ENCODE measurements around the gene CACNB2. TPM values are rescaled to one million over a fixed set of nuclear protein-coding genes. Genes with fewer than 3 reads are reported as not detected.

Gene CACNB2
- total RNA-seq, 1 donor from 2014 or later, result 3.5 TPM

GRCh38 chr10:18221123-18221522 lies 80.9 kb downstream of the CACNB2 start:
- H3K79me2 ChIP-seq (ENCODE audit: low read depth), result no peaks in the 10 kb centered on the region
- H3K4me3 ChIP-seq, result no peak overlapping the region
- H3F3A ChIP-seq (ENCODE audit: low read depth), result no peaks in the 10 kb centered on the region
- no peak overlapping the region for H3K27ac ChIP-seq
- TF ChIP-seq CTCF (IDR thresholded peaks at IDR 0.05), result no peak
- no peak for TF ChIP-seq EZH2phosphoT487 (IDR thresholded peaks at IDR 0.05)
- no peak for TF ChIP-seq EZH2 (IDR thresholded peaks at IDR 0.05)
- H2AFZ ChIP-seq (replicated peaks), result no peak overlapping the region
- no peaks in the 10 kb centered on the region for H3K36me3 ChIP-seq
- H3K9ac ChIP-seq, result no peak overlapping the region
- no peaks in the 10 kb centered on the region for H4K20me1 ChIP-seq (ENCODE audit: low read depth)
- no peaks in the 10 kb centered on the region for H3K27me3 ChIP-seq
- H3K9me3 ChIP-seq (ENCODE audit: low read depth), result no peaks in the 10 kb centered on the region
- Mint-ChIP-seq H3K36me3 (no peaks in the 10 kb centered on the region), H3K9me3 (no peaks in the 10 kb centered on the region), H3K4me3 (no peak overlapping the region), H3K27me3 (ENCODE audit: insufficient read depth, low read depth) (peaks cover 7% of the 10 kb centered on the region), H3K27ac (no peak overlapping the region), H3K4me1 (peaks cover 6% of the 10 kb centered on the region)
- H3K4me2 ChIP-seq, result no peak overlapping the region
- no peak for DNase-seq (ENCODE audit: low spot score)
- H3K4me1 ChIP-seq, result peaks cover 9% of the 10 kb centered on the region

- H3K4me2 ChIP-seq, result no peak overlapping the region
- no peak overlapping the region for H3K4me3 Mint-ChIP-seq
Observed at GRCh38 chr10:18221882-18222281, 81.7 kb downstream of the CACNB2 start.

GRCh38 chr10:18222866-18223265 lies 82.6 kb downstream of the CACNB2 start:
- H4K20me1 ChIP-seq (ENCODE audit: low read depth), result no peaks in the 10 kb centered on the region
- no peak overlapping the region for H3K4me2 ChIP-seq
- H3K9me3 Mint-ChIP-seq, result no peaks in the 10 kb centered on the region
- no peak overlapping the region for H3K9ac ChIP-seq
- H3K4me1 ChIP-seq, result peaks cover 9% of the 10 kb centered on the region
- H3K79me2 ChIP-seq (ENCODE audit: low read depth), result no peaks in the 10 kb centered on the region
- H3K4me1 Mint-ChIP-seq, result peaks cover 6% of the 10 kb centered on the region
- no peaks in the 10 kb centered on the region for H3F3A ChIP-seq (ENCODE audit: low read depth)
- H3K27ac Mint-ChIP-seq, result no peak overlapping the region
- no peak for TF ChIP-seq CTCF (IDR thresholded peaks at IDR 0.05)
- no peak for TF ChIP-seq EZH2phosphoT487 (IDR thresholded peaks at IDR 0.05)
- no peak for TF ChIP-seq EZH2 (IDR thresholded peaks at IDR 0.05)
- no peaks in the 10 kb centered on the region for H3K27me3 ChIP-seq
- H3K27me3 Mint-ChIP-seq (ENCODE audit: insufficient read depth, low read depth), result peaks cover 10% of the 10 kb centered on the region
- H3K36me3 Mint-ChIP-seq, result no peaks in the 10 kb centered on the region
- no peaks in the 10 kb centered on the region for H3K36me3 ChIP-seq
- no peak overlapping the region for H2AFZ ChIP-seq (replicated peaks)
- no peaks in the 10 kb centered on the region for H3K9me3 ChIP-seq (ENCODE audit: low read depth)
- H3K4me3 ChIP-seq, result no peak overlapping the region
- H3K4me3 Mint-ChIP-seq, result no peak overlapping the region
- DNase-seq (ENCODE audit: low spot score), result no peak
- H3K27ac ChIP-seq, result no peak overlapping the region

More at GRCh38 chr10:18221882-18222281, 81.7 kb downstream of the CACNB2 start:
- Mint-ChIP-seq H3K9me3 (no peaks in the 10 kb centered on the region), H3K36me3 (no peaks in the 10 kb centered on the region), H3K27ac (no peak overlapping the region), H3K4me1 (peaks cover 6% of the 10 kb centered on the region), H3K27me3 (ENCODE audit: insufficient read depth, low read depth) (peaks cover 7% of the 10 kb centered on the region)
- no peak overlapping the region for H3K27ac ChIP-seq
- DNase-seq (ENCODE audit: low spot score), result no peak
- no peaks in the 10 kb centered on the region for H3K36me3 ChIP-seq
- H3K79me2 ChIP-seq (ENCODE audit: low read depth), result no peaks in the 10 kb centered on the region
- H2AFZ ChIP-seq (replicated peaks), result no peak overlapping the region
- TF ChIP-seq EZH2phosphoT487 (IDR thresholded peaks at IDR 0.05) (no peak), CTCF (IDR thresholded peaks at IDR 0.05) (no peak), EZH2 (IDR thresholded peaks at IDR 0.05) (no peak)
- no peaks in the 10 kb centered on the region for H4K20me1 ChIP-seq (ENCODE audit: low read depth)
- no peaks in the 10 kb centered on the region for H3F3A ChIP-seq (ENCODE audit: low read depth)
- H3K9ac ChIP-seq, result no peak overlapping the region
- H3K4me1 ChIP-seq, result peaks cover 9% of the 10 kb centered on the region
- H3K4me3 ChIP-seq, result no peak overlapping the region
- no peaks in the 10 kb centered on the region for H3K27me3 ChIP-seq
- H3K9me3 ChIP-seq (ENCODE audit: low read depth), result no peaks in the 10 kb centered on the region

All from neural progenitor cell (in vitro differentiated cells).